Kidney (tissue), 22 donors: Measurements from ENCODE around the gene PHF13. TPM values are rescaled to one million over a fixed set of nuclear protein-coding genes. Genes with fewer than 3 reads are reported as not detected.

Source experiments
- DNase-seq, 5 donors: peaks; one replicate each; pipeline ENCODE4 v3.0.0-alpha.2; 2013 to 2020
- FAIRE-seq: peaks from 2 replicates; lab custom pipeline; 2012; peaks lifted over from hg19 to GRCh38; lab: Jason Lieb, UNC
- H3K27ac ChIP-seq, 2 donors: one replicate each; pipeline ENCODE4 v1.7.0; 2013; ENCODE audit warnings: low read depth in 2 of 2, low read length in 2 of 2, inconsistent platforms in 1 of 2
- H3K27me3 ChIP-seq: one replicate; pipeline ENCODE4 v1.7.1; 2013; ENCODE audit warnings: low read length, inconsistent platforms; ENCODE audit not compliant: control insufficient read depth, insufficient read depth
- H3K36me3 ChIP-seq, 3 donors: one replicate each; pipeline versions ENCODE4 v1.7.0 to v1.7.1; 2013; ENCODE audit warnings: low read length in 3 of 3, control low read depth in 1 of 3, inconsistent platforms in 1 of 3; ENCODE audit not compliant: insufficient read depth in 3 of 3, control insufficient read depth in 2 of 3
- H3K4me1 ChIP-seq, 3 donors: one replicate each; pipeline versions ENCODE4 v1.7.0 to v1.7.1; 2013; ENCODE audit warnings: low read length in 3 of 3, inconsistent platforms in 1 of 3, low read depth in 1 of 3; ENCODE audit not compliant: control insufficient read depth in 2 of 3, insufficient read depth in 2 of 3
- H3K4me3 ChIP-seq, 3 donors: one replicate each; pipeline versions ENCODE4 v1.7.0 to v1.8.1; 2013; ENCODE audit warnings: low read length in 3 of 3, control low read depth in 1 of 3, inconsistent platforms in 1 of 3
- H3K9ac ChIP-seq, 3 donors: one replicate each; pipeline versions ENCODE4 v1.7.0 to v1.7.1; 2013; ENCODE audit warnings: low read length in 3 of 3, control low read depth in 1 of 3, inconsistent platforms in 1 of 3
- H3K9me3 ChIP-seq, 3 donors: one replicate each; pipeline versions ENCODE4 v1.7.0 to v1.7.1; 2013; ENCODE audit warnings: low read length in 3 of 3, control low read depth in 1 of 3, inconsistent platforms in 1 of 3; ENCODE audit not compliant: control insufficient read depth in 2 of 3, insufficient read depth in 1 of 3
- intact Hi-C: fragments of 100-400 bp; cut with DNase I; formaldehyde crosslinking; loops from one replicate; pipeline ENCODE4 v1.11.1; 2022
- long read RNA-seq, 10 donors: library from polyadenylated mRNA in 1 of 10; unstranded in 1 of 10; transcript quantifications; one replicate each; pipeline ENCODE4 v2.0.0 and lab custom pipeline, GENCODE V29; 2021 to 2026
- polyA plus RNA-seq: library from polyadenylated mRNA; stranded (reverse); fragments of 350-450 nt; fragmentation: Illumina TruSeq; extraction: RNeasy Lipid Tissue Mini Kit (QIAGEN cat#74804); gene quantifications from one replicate; pipeline ENCODE4 v1.2.3, GENCODE V29; 2014; ENCODE audit warnings: low read depth, low replicate concordance; ENCODE audit not compliant: insufficient read depth
- total RNA-seq: library from RNA; stranded (reverse); fragmentation: NEBNext Ultra II Directional; extraction: Animal tissue kit (Norgen Biotek cat#: 25700); gene quantifications from one replicate; pipeline ENCODE4 v1.2.1, GENCODE V29; 2021
- TF ChIP-seq, protein P1 (sequence below): IDR thresholded peaks from 3 replicates; pipeline ENCODE4 v1.5.1; 2012; ENCODE audit warnings: mild to moderate bottlenecking, moderate library complexity, borderline replicate concordance; ENCODE audit not compliant: insufficient read depth; ENCODE audit errors: extremely low read depth
- donor health status: control.
- donor health status: control.
- donor health status: control.
- donor health status: control.
- donor health status: control.
- donor health status: DM: yes; HTN: yes; CAD: no.
- donor health status: Normal renal cell carcinoma (clear cell type).

Gene PHF13
- total RNA-seq = 11.0 TPM
- polyA plus RNA-seq = 6.0 TPM
- long read RNA-seq, donor 1, transcript PHF13-201 (4 exons, 3,681 nt) = major isoform, 8 of 8 reads
- long read RNA-seq, donor 1, partial matches to known transcripts = 0 of 8 reads
- long read RNA-seq, donor 1, other reads (novel, unspliced or antisense) = 0 of 8 reads
- long read RNA-seq, donor 2, partial matches to known transcripts = 0 of 1 reads
- long read RNA-seq, donor 2, other reads (novel, unspliced or antisense) = 0 of 1 reads
- long read RNA-seq, donor 3, transcript PHF13-201 (4 exons, 3,681 nt) = major isoform, 6 of 6 reads
- long read RNA-seq, donor 3, partial matches to known transcripts = 0 of 6 reads
- long read RNA-seq, donor 3, other reads (novel, unspliced or antisense) = 0 of 6 reads
- long read RNA-seq, donor 4, transcript PHF13-201 (4 exons, 3,681 nt) = major isoform, 8 of 8 reads
- long read RNA-seq, donor 4, partial matches to known transcripts = 0 of 8 reads
- long read RNA-seq, donor 4, other reads (novel, unspliced or antisense) = 0 of 8 reads
- long read RNA-seq, donor 5 = 0 reads
- long read RNA-seq, donor 6 = 0 reads
- long read RNA-seq, donor 7, transcript PHF13-201 (4 exons, 3,681 nt) = major isoform, 12 of 21 reads
- long read RNA-seq, donor 7, partial matches to known transcripts = 3 of 21 reads
- long read RNA-seq, donor 7, other reads (novel, unspliced or antisense) = 6 of 21 reads
- long read RNA-seq, donor 8, partial matches to known transcripts = 8 of 10 reads
- long read RNA-seq, donor 8, other reads (novel, unspliced or antisense) = 0 of 10 reads
- long read RNA-seq, donor 9 = 0 reads
- long read RNA-seq, donor 10, transcript PHF13-201 (4 exons, 3,681 nt) = major isoform, 5 of 5 reads
- long read RNA-seq, donor 10, partial matches to known transcripts = 0 of 5 reads
- long read RNA-seq, donor 10, other reads (novel, unspliced or antisense) = 0 of 5 reads

DNA sequence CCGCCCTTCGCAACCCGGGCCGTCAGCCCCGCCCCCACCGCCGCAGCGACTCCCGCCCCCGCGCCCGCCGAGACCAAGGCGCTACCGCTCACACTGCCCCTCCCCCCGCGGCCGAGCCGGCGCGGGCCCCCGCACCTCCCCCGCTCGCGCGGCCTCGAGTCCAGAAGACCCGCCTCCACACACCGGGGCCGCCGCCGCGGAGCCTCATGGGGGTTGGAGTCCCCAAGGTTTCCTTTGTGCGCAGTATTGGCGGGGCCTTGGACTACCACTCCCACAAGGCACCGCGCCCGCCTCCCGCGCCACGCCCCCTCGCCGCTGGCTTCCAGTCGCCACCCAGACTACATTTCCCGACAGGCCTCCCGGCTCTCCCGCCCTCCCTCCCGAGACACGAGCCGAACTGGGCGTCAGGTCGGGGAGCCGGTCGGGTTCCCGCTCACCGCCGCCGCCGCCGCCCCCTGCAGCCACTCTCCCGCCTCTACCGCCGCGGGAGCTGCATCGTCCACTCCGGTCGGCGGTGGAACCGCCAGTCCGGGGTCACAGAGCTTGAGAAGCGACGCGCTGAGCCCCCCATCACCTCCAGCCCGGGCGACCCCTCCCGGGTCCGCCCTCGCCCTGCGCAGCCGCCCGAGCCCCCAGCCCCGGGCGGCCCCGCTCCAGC lies at the start of gene PHF13:
Gene PHF13 (plus strand): TSS at position 371 of the 658 bp plus-strand sequence. CDS start 336 bp downstream, outside the sequence.
- peak within 1 kb of the TSS; percentile 87 to 94 (median 90) for H3K4me3 ChIP-seq
- peak within 1 kb of the TSS; percentile 81 to 95 (median 85) for H3K9ac ChIP-seq
- FAIRE-seq = no peak
- H3K9me3 ChIP-seq = no peaks in the 10 kb centered on the region
- TF ChIP-seq, protein P1, sequence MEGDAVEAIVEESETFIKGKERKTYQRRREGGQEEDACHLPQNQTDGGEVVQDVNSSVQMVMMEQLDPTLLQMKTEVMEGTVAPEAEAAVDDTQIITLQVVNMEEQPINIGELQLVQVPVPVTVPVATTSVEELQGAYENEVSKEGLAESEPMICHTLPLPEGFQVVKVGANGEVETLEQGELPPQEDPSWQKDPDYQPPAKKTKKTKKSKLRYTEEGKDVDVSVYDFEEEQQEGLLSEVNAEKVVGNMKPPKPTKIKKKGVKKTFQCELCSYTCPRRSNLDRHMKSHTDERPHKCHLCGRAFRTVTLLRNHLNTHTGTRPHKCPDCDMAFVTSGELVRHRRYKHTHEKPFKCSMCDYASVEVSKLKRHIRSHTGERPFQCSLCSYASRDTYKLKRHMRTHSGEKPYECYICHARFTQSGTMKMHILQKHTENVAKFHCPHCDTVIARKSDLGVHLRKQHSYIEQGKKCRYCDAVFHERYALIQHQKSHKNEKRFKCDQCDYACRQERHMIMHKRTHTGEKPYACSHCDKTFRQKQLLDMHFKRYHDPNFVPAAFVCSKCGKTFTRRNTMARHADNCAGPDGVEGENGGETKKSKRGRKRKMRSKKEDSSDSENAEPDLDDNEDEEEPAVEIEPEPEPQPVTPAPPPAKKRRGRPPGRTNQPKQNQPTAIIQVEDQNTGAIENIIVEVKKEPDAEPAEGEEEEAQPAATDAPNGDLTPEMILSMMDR = no peak
- DNase-seq = peak; percentile 99 to 100 (median 100)
- peaks cover 0 to 4% (median 0%) of the 10 kb centered on the region in 3 donors for H3K36me3 ChIP-seq
- peak within 1 kb of the TSS; percentile 96 to 97 for H3K27ac ChIP-seq
- intact Hi-C loops = no loop called here
- H3K27me3 ChIP-seq = no peaks in the 10 kb centered on the region
- H3K4me1 ChIP-seq = no peaks in the 10 kb centered on the region

DNA sequence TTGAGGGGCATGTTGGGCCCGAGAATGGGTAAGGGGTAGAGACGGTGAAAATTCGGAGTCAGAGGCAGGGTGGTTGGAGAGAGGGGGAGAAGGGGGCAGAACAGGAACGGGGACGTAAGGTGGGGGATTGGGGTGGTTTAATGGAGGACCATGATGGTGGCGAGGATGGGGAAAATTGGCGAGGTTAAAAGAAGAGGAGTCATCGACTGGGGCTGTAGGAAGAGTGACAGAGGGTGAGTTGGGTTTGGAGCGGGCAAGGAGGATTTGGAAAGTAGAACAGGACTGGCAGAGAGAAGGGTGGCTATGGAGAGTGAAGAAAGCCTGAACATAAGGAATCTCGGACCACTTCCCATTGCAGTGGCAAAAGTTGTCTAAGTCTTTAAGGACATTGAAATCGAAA lies 44.5 kb upstream of the PHF13 start:
- intact Hi-C loops = no loop called here

DNA sequence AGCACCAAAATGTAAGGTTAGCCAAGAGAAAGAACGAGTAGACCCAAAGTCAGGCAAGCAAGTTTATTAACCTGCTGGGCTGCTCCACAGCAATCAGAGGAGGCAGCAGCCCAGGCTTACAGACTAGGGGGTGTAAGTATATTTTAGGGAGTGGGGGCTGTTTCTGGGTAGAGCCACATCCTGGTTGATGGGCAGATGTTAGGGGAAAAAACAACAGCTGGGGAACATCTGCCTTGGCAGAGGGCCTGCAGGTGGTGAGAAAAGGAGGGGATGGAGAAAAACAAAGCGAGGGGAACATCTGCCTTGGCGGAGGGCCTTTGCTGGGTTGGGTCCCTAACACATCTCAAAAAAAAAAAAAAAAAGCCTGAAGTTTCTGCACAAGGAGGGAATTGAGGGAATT lies 43.4 kb upstream of the PHF13 start:
- Histone ChIP-seq H3K27ac (no peak overlapping the region), H3K9ac (no peak overlapping the region), H3K4me1 (no peaks in the 10 kb centered on the region), H3K9me3 (peaks cover 0 to 2% (median 0%) of the 10 kb centered on the region in 3 donors), H3K4me3 (no peak overlapping the region), H3K27me3 (no peaks in the 10 kb centered on the region), H3K36me3 (no peaks in the 10 kb centered on the region)
- intact Hi-C loops = no loop called here
- TF ChIP-seq, protein P1 = no peak
- no peak for DNase-seq
- FAIRE-seq = no peak

More for the DNA sequence above, 44.5 kb upstream of the PHF13 start:
- FAIRE-seq = no peak
- DNase-seq = no peak
- no peaks in the 10 kb centered on the region for H3K4me1 ChIP-seq
- peaks cover 0 to 2% (median 0%) of the 10 kb centered on the region in 3 donors for H3K9me3 ChIP-seq
- no peak overlapping the region for H3K9ac ChIP-seq
- no peak overlapping the region for H3K4me3 ChIP-seq
- no peak overlapping the region for H3K27ac ChIP-seq
- no peaks in the 10 kb centered on the region for H3K36me3 ChIP-seq
- no peaks in the 10 kb centered on the region for H3K27me3 ChIP-seq
- TF ChIP-seq, protein P1 = no peak
